HepG2 (cell line): Measurements from ENCODE around the gene AGT. TPM values are rescaled to one million over a fixed set of nuclear protein-coding genes. Genes with fewer than 3 reads are reported as not detected.

Experiments
- ARID5B ChIP-seq: IDR thresholded peaks from 2 replicates; pipeline ENCODE4 v1.4.0; 2020; ENCODE audit warnings: mild to moderate bottlenecking, missing genetic modification reagents
- BRD4 ChIP-seq: sonication (generic); formaldehyde crosslinking; IDR thresholded peaks from 2 replicates; pipeline ENCODE4 v1.4.0; 2020; ENCODE audit warnings: missing genetic modification reagents
- E2F2 ChIP-seq: sonication (generic); formaldehyde crosslinking; IDR thresholded peaks from 2 replicates; pipeline ENCODE4 v1.4.0; 2020; ENCODE audit warnings: missing genetic modification reagents, borderline replicate concordance
- EED ChIP-seq: sonication (generic); formaldehyde crosslinking; IDR thresholded peaks from 2 replicates; pipeline ENCODE4 v1.5.0; 2020; ENCODE audit warnings: mild to moderate bottlenecking, missing genetic modification reagents
- IKZF1 ChIP-seq: fragments of 450-650 bp; IDR thresholded peaks from 2 replicates; pipeline ENCODE4 v1.7.1; 2016
- KLF11 ChIP-seq: IDR thresholded peaks from 2 replicates; pipeline ENCODE4 v1.6.1; 2016; ENCODE audit warnings: missing compliant biosample characterization
- KMT2A ChIP-seq: sonication (generic); formaldehyde crosslinking; IDR thresholded peaks from 2 replicates; pipeline ENCODE4 v1.4.0; 2020; ENCODE audit warnings: missing genetic modification reagents
- MEIS2 ChIP-seq: sonication (generic); formaldehyde crosslinking; IDR thresholded peaks from 2 replicates; pipeline ENCODE4 v1.9.0; 2021; ENCODE audit warnings: mild to moderate bottlenecking, missing genetic modification reagents
- NONO ChIP-seq, 2 experiments: fragments of 450-650 bp in 1 of 2; sonication (generic) in 1 of 2; formaldehyde crosslinking in 1 of 2; IDR thresholded peaks in 1 of 2; conservative IDR thresholded peaks in 1 of 2; 2 replicates each; pipeline versions ENCODE4 v1.6.1 to v1.8.0; 2017 to 2022; ENCODE audit warnings: mild to moderate bottlenecking in 1 of 2, missing genetic modification reagents in 1 of 2, moderate library complexity in 1 of 2
- PHF8 ChIP-seq: sonication (generic); formaldehyde crosslinking; IDR thresholded peaks from 2 replicates; pipeline ENCODE4 v1.5.0; 2020; ENCODE audit warnings: missing genetic modification reagents
- TAF15 ChIP-seq: fragments of 200-400 bp; formaldehyde crosslinking; IDR thresholded peaks from one replicate; pipeline ENCODE4 v1.6.1; 2018; ENCODE audit warnings: mild to moderate bottlenecking, low read depth, low read length; ENCODE audit not compliant: poor library complexity, severe bottlenecking
- ZBTB2 ChIP-seq: sonication (generic); formaldehyde crosslinking; IDR thresholded peaks from 2 replicates; pipeline ENCODE4 v1.8.0; 2022; ENCODE audit warnings: low read depth, missing genetic modification reagents
- ZBTB38 ChIP-seq: sonication (generic); formaldehyde crosslinking; IDR thresholded peaks from 2 replicates; pipeline ENCODE4 v1.5.1; 2020; ENCODE audit warnings: mild to moderate bottlenecking, missing genetic modification reagents
- ZBTB7A ChIP-seq: sonication (generic); formaldehyde crosslinking; IDR thresholded peaks from 2 replicates; pipeline ENCODE4 v1.8.0; 2022; ENCODE audit warnings: mild to moderate bottlenecking, missing genetic modification reagents
- ZC3H4 ChIP-seq: sonication (generic); formaldehyde crosslinking; IDR thresholded peaks from 2 replicates; pipeline ENCODE4 v1.4.0; 2020; ENCODE audit warnings: missing genetic modification reagents, borderline replicate concordance
- ZHX1 ChIP-seq: sonication (generic); formaldehyde crosslinking; IDR thresholded peaks from 2 replicates; pipeline ENCODE4 v1.8.1; 2022; ENCODE audit warnings: low read depth, mild to moderate bottlenecking, missing genetic modification reagents
- ZKSCAN1 ChIP-seq: fragments of 150-350 bp; IDR thresholded peaks from 2 replicates; pipeline ENCODE4 v1.6.1; 2014; ENCODE audit warnings: low read length
- ZMYM2 ChIP-seq: sonication (generic); formaldehyde crosslinking; IDR thresholded peaks from 2 replicates; pipeline ENCODE4 v1.8.0; 2022; ENCODE audit warnings: mild to moderate bottlenecking, missing genetic modification reagents
- ZNF577 ChIP-seq: sonication (generic); formaldehyde crosslinking; IDR thresholded peaks from 2 replicates; pipeline ENCODE4 v1.4.0; 2020; ENCODE audit warnings: mild to moderate bottlenecking, low read depth, missing genetic modification reagents, borderline replicate concordance
- ZNF616 ChIP-seq: sonication (generic); formaldehyde crosslinking; IDR thresholded peaks from 2 replicates; pipeline ENCODE4 v1.5.0; 2020; ENCODE audit warnings: low read depth, mild to moderate bottlenecking, missing genetic modification reagents
- ZNF792 ChIP-seq: IDR thresholded peaks from 2 replicates; pipeline ENCODE4 v1.6.1; 2016
- polyA plus RNA-seq, 8 experiments: library from polyadenylated mRNA; depleted of rRNA in 3 of 8; stranded (reverse) in 7 of 8; unstranded in 1 of 8; fragments of >200 nt; fragmentation: Illumina TruSeq in 4 of 8; extraction: Trizol in 4 of 8; gene quantifications; 2 replicates each; pipeline versions ENCODE4 v1.2.1 to v1.2.3, GENCODE V29; 2011 to 2016; ENCODE audit warnings: low read depth in 4 of 8, missing spikeins in 1 of 8, mixed read lengths in 1 of 8; ENCODE audit not compliant: insufficient read depth in 1 of 8
- total RNA-seq, 5 experiments: library from RNA; depleted of rRNA; stranded (reverse); fragments of >200 nt; fragmentation: Illumina TruSeq; extraction: Trizol; gene quantifications; 2 replicates each; pipeline ENCODE4 v1.2.3, GENCODE V29; 2016; ENCODE audit warnings: low read depth in 1 of 5

AGT gene
- total and polyA plus RNA-seq, 2 of the 13 experiments (the other 11 are each of a cell fraction or from before 2014, with no cell fraction given) = 892 to 2,071 TPM

GRCh38 chr1:230702934-230703678 is 10.8 kb downstream of the AGT start (continued):
- peak; percentile 96 for TF ChIP-seq ARID5B (CRISPR knock-in tag)
- TF ChIP-seq ZC3H4 (CRISPR knock-in tag) = no peak
- TF ChIP-seq TAF15 = no peak
- TF ChIP-seq KMT2A (CRISPR knock-in tag) = peak; percentile 80; the same call in 1 of the 2 replicates
- 0 out of 2 replicates have a peak, but pooled peaks have one; percentile 30 for TF ChIP-seq ZKSCAN1
- TF ChIP-seq ZNF577 (CRISPR knock-in tag) = no peak
- no peak; the same call in 1 of the 2 replicates for TF ChIP-seq EED (CRISPR knock-in tag)
- TF ChIP-seq MEIS2 (CRISPR knock-in tag) = peak; percentile 98
- TF ChIP-seq ZBTB7A (CRISPR knock-in tag) = peak; percentile 79; the same call in 1 of the 2 replicates
- no peak for TF ChIP-seq ZMYM2 (CRISPR knock-in tag)
- peak; percentile 88 for TF ChIP-seq BRD4 (CRISPR knock-in tag)
- TF ChIP-seq IKZF1 = no peak
- TF ChIP-seq ZNF792 (CRISPR knock-in tag) = peak; percentile 96
- TF ChIP-seq KLF11 = peak; percentile 90; the same call in 1 of the 2 replicates
- TF ChIP-seq ZBTB2 = peak; percentile 42; the same call in 1 of the 2 replicates
- TF ChIP-seq ZNF616 (CRISPR knock-in tag) = peak; percentile 88
- TF ChIP-seq NONO (IDR thresholded peaks at IDR 0.05) = no peak
- TF ChIP-seq NONO (CRISPR knock-in tag; conservative IDR thresholded peaks at IDR 0.05) = peak; percentile 79
- TF ChIP-seq E2F2 (CRISPR knock-in tag) = peak; percentile 74; the same call in 1 of the 2 replicates
- peak; percentile 95 for TF ChIP-seq ZBTB38
- no peak for TF ChIP-seq PHF8 (CRISPR knock-in tag)
- TF ChIP-seq ZHX1 (CRISPR knock-in tag) = peak; percentile 87
